B cell (primary cell): ENCODE data around the gene MBNL1. TPM values are rescaled to one million over a fixed set of nuclear protein-coding genes. Genes with fewer than 3 reads are reported as not detected.

Source experiments
- ATAC-seq: fragments of 200-7000 bp; cut with Tn5 transposase; one replicate; pipeline ENCODE4 v1.10.0; 2021; ENCODE audit warnings: low read depth, mild to moderate bottlenecking, moderate number of reproducible peaks, moderate library complexity
- CTCF ChIA-PET: fragments of 350-600 bp; sonication (Branson Sonifier 250); formaldehyde crosslinking; loops from one replicate; lab custom pipeline; 2021; ENCODE audit warnings: antibody characterized with exemption, inconsistent platforms; lab: Charles Lee
- POLR2A ChIA-PET: fragments of 350-600 bp; sonication (Branson Sonifier 250); formaldehyde crosslinking; loops from one replicate; lab custom pipeline; 2021; ENCODE audit warnings: antibody characterized with exemption; lab: Charles Lee
- DNase-seq: peaks from one replicate; pipeline ENCODE4 v3.0.0; 2013
- H2AFZ ChIP-seq: 2 replicates; pipeline ENCODE4 v1.6.1; 2012; ENCODE audit warnings: mild to moderate bottlenecking, low read depth, low read length; ENCODE audit not compliant: insufficient read depth, poor library complexity, severe bottlenecking
- H3K27ac ChIP-seq, 2 donors: 1 replicate in 1 of 2; 2 replicates in 1 of 2; pipeline ENCODE4 v1.5.1; 2012 to 2013; ENCODE audit warnings: low read length in 2 of 2, mild to moderate bottlenecking in 2 of 2, moderate library complexity in 1 of 2
- H3K27me3 ChIP-seq, 4 experiments: fragments of 200-600 bp in 1 of 4; sonication (generic) in 1 of 4; replicated peaks in 1 of 4; 1 replicate in 2 of 4; 2 replicates in 2 of 4; pipeline versions ENCODE4 v1.6.1 to v1.7.0; 2013 to 2016; ENCODE audit warnings: low read length in 3 of 4, mild to moderate bottlenecking in 2 of 4, mixed read lengths in 1 of 4, moderate library complexity in 1 of 4; ENCODE audit not compliant: insufficient read depth in 4 of 4, control insufficient read depth in 3 of 4; ENCODE audit errors: control extremely low read depth in 1 of 4
- H3K36me3 ChIP-seq, 2 experiments: replicated peaks in 1 of 2; 1 replicate in 1 of 2; 2 replicates in 1 of 2; pipeline versions ENCODE4 v1.6.1 to v1.7.1; 2013; ENCODE audit warnings: low read length in 1 of 2; ENCODE audit not compliant: insufficient read depth in 2 of 2, control insufficient read depth in 1 of 2; ENCODE audit errors: control extremely low read depth in 1 of 2, extremely low read depth in 1 of 2
- H3K4me1 ChIP-seq, 2 donors: fragments of 200-600 bp in 1 of 2; sonication (generic) in 1 of 2; 1 replicate in 1 of 2; 2 replicates in 1 of 2; pipeline versions ENCODE4 v1.5.1 to v1.6.1; 2013 to 2017; ENCODE audit warnings: low read length in 2 of 2; ENCODE audit not compliant: control insufficient read depth in 2 of 2, insufficient read depth in 2 of 2
- H3K4me2 ChIP-seq: replicated peaks from 2 replicates; pipeline ENCODE3; 2012; ENCODE audit warnings: mild to moderate bottlenecking, low read depth, low read length; ENCODE audit not compliant: poor library complexity, severe bottlenecking
- H3K4me3 ChIP-seq, 5 experiments: fragments of 200-600 bp in 1 of 5; sonication (generic) in 1 of 5; 1 replicate in 3 of 5; 2 replicates in 2 of 5; pipeline versions ENCODE4 v1.5.1 to v1.7.0; 2011 to 2016; ENCODE audit warnings: low read length in 4 of 5, mild to moderate bottlenecking in 4 of 5, low read depth in 2 of 5, control low read depth in 1 of 5, moderate library complexity in 1 of 5; ENCODE audit not compliant: insufficient read depth in 1 of 5; ENCODE audit errors: control extremely low read depth in 1 of 5, extremely low read depth in 1 of 5
- H3K79me2 ChIP-seq: fragments of 200-600 bp; sonication (generic); one replicate; pipeline ENCODE4 v1.6.0; 2016; ENCODE audit warnings: low read length; ENCODE audit not compliant: control insufficient read depth, insufficient read depth
- H3K9ac ChIP-seq: fragments of 200-600 bp; sonication (generic); 2 replicates; pipeline ENCODE4 v1.6.1; 2017; ENCODE audit warnings: mild to moderate bottlenecking, low read length, moderate library complexity
- H3K9me3 ChIP-seq, 3 donors: one replicate each; pipeline versions ENCODE4 v1.6.1 to v1.7.1; 2013; ENCODE audit warnings: low read length in 2 of 3; ENCODE audit not compliant: control insufficient read depth in 2 of 3, insufficient read depth in 1 of 3; ENCODE audit errors: control extremely low read depth in 1 of 3
- H4K20me1 ChIP-seq: 2 replicates; pipeline ENCODE4 v1.6.0; 2012; ENCODE audit warnings: mild to moderate bottlenecking, low read length; ENCODE audit not compliant: insufficient read depth, control insufficient read depth, poor library complexity, severe bottlenecking
- H3K27ac Mint-ChIP-seq: one replicate; pipeline ENCODE4 v1.8.0; 2021; ENCODE audit warnings: mixed read lengths
- H3K27me3 Mint-ChIP-seq: one replicate; pipeline ENCODE4 v1.8.0; 2021; ENCODE audit warnings: mixed read lengths
- H3K4me1 Mint-ChIP-seq: one replicate; pipeline ENCODE4 v1.8.0; 2021; ENCODE audit warnings: mixed read lengths
- H3K4me3 Mint-ChIP-seq: one replicate; pipeline ENCODE4 v1.8.0; 2021; ENCODE audit warnings: mixed read lengths
- H3K9me3 Mint-ChIP-seq: one replicate; pipeline ENCODE4 v1.8.0; 2022; ENCODE audit warnings: mixed read lengths; ENCODE audit not compliant: insufficient read depth
- CTCF ChIP-seq: fragments of 200-600 bp; IDR thresholded peaks from one replicate; pipeline ENCODE4 v1.8.0; 2022; ENCODE audit warnings: antibody characterized with exemption, mild to moderate bottlenecking
- EZH2 ChIP-seq: IDR thresholded peaks from 2 replicates; pipeline ENCODE4 v1.6.1; 2012; ENCODE audit warnings: borderline replicate concordance, low read depth, mild to moderate bottlenecking, moderate library complexity, low read length; ENCODE audit not compliant: insufficient read depth, poor library complexity, severe bottlenecking
- WGBS: methylation state at CpG from one replicate; pipeline ENCODE4 v1.1.5; 2013; ENCODE audit warnings: missing lambda C conversion rate; ENCODE audit not compliant: insufficient coverage; 5-methylcytosine and 5-hydroxymethylcytosine counted together
- intact Hi-C: fragments of 100-400 bp; cut with micrococcal nuclease; formaldehyde crosslinking; loops from one replicate; pipeline ENCODE4 v1.10.0; 2022
- polyA plus RNA-seq: library from polyadenylated mRNA; depleted of rRNA; stranded (reverse); fragments of >200 nt; gene quantifications from 2 replicates; pipeline ENCODE4 v1.2.3, GENCODE V29; 2012
- total RNA-seq, 2 donors: library from RNA; stranded (reverse); fragments of 120-200 nt in 1 of 2; gene quantifications; 1 replicate in 1 of 2; 2 replicates in 1 of 2; pipeline versions ENCODE4 v1.2.3 to v1.2.4, GENCODE V29; 2013 to 2022

Gene MBNL1
- total and polyA plus RNA-seq, 2 donors (not counting 1 experiment from before 2014, with no cell fraction given), result 195 to 505 TPM

- Mint-ChIP-seq H3K9me3 (no peaks in the 10 kb centered on the region), H3K27me3 (no peaks in the 10 kb centered on the region), H3K4me3 (no peak overlapping the region), H3K27ac (no peak overlapping the region), H3K4me1 (peaks cover 70% of the 10 kb centered on the region)
- Histone ChIP-seq H3K9ac (no peak overlapping the region), H3K36me3 (peaks cover 4 to 26% of the 10 kb centered on the region in 2 experiments), H4K20me1 (peaks cover 30% of the 10 kb centered on the region), H3K4me1 (peaks cover 28 to 52% of the 10 kb centered on the region in 2 donors), H3K9me3 (no peaks in the 10 kb centered on the region), H3K4me3 (no peak overlapping the region), H2AFZ (no peak overlapping the region), H3K4me2 (no peak overlapping the region), H3K79me2 (peaks cover 100% of the 10 kb centered on the region), H3K27me3 (no peaks in the 10 kb centered on the region), H3K27ac (peak overlapping the region in 1 of 2 donors; percentile 30)
- POLR2A ChIA-PET, result no interaction called here
- CTCF ChIA-PET, result interaction anchor here (0.9 to 4.3 kb wide), 4 partner anchors 9 to 135 kb away, joined by 3 to 17 read pairs (median 5); no protein-coding TSS in a partner anchor
- DNase-seq, result no peak
- TF ChIP-seq CTCF, result no peak
- TF ChIP-seq EZH2, result no peak
- ATAC-seq, result no peak
- intact Hi-C loops, result loop anchor here (2.0 to 5.0 kb wide), 2 partner anchors 14 to 36 kb away; no protein-coding TSS in a partner anchor
Observed at GRCh38 chr3:152318512-152318911, 49.8 kb downstream of the MBNL1 start.

- peak overlapping the region; percentile 39 for H3K4me3 Mint-ChIP-seq
- Histone ChIP-seq H3K4me2 (no peak overlapping the region), H3K9ac (no peak overlapping the region), H3K36me3 (peaks cover 4 to 23% of the 10 kb centered on the region in 2 experiments), H3K27ac (peak overlapping the region in 1 of 2 donors; percentile 30), H2AFZ (no peak overlapping the region), H3K4me1 (peaks cover 33 to 60% of the 10 kb centered on the region in 2 donors), H3K9me3 (no peaks in the 10 kb centered on the region), H3K79me2 (peaks cover 100% of the 10 kb centered on the region), H3K4me3 (no peak overlapping the region), H4K20me1 (peaks cover 34% of the 10 kb centered on the region), H3K27me3 (no peaks in the 10 kb centered on the region)
- WGBS, result no CpG with 5 or more reads among the region's 2 CpGs
- H3K27me3 Mint-ChIP-seq, result no peaks in the 10 kb centered on the region
- ATAC-seq, result no peak
- CTCF ChIA-PET, result interaction anchor here (1.9 to 4.3 kb wide), 2 partner anchors 12 to 136 kb away, joined by 6 to 17 read pairs; no protein-coding TSS in a partner anchor
- no peak for DNase-seq
- H3K9me3 Mint-ChIP-seq, result no peaks in the 10 kb centered on the region
- TF ChIP-seq CTCF (no peak), EZH2 (no peak)
- intact Hi-C loops, result loop anchor here (2.0 to 5.0 kb wide), 2 partner anchors 14 to 37 kb away; no protein-coding TSS in a partner anchor
- H3K27ac Mint-ChIP-seq, result peak overlapping the region; percentile 42
- peaks cover 75% of the 10 kb centered on the region for H3K4me1 Mint-ChIP-seq
- POLR2A ChIA-PET, result no interaction called here
Observed at GRCh38 chr3:152319256-152319655, 50.5 kb downstream of the MBNL1 start.
